Central memory CD8-positive, alpha-beta T cell (primary cell): ENCODE measurements around the gene NAT16.
"Not testable (repeated sequence)": the region's sequence is repeated elsewhere in the genome, so short reads cannot be mapped to it uniquely, and the experiment has no call there.

ENCODE experiments used
- ATAC-seq: fragments of 150-1000 bp; cut with Tn5 transposase; replicated peaks from 2 replicates; pipeline ENCODE4 v1.10.0; 2022; ENCODE audit warnings: mild to moderate bottlenecking, moderate FRiP score, moderate number of reproducible peaks; ENCODE audit not compliant: poor library complexity, severe bottlenecking; ENCODE audit errors: extremely low read depth
- DNase-seq, 2 donors: peaks; one replicate each; pipeline ENCODE4 v3.0.0; 2021; ENCODE audit warnings: low spot score in 2 of 2
- H3K27ac Mint-ChIP-seq: one replicate; pipeline ENCODE4 v1.8.0; 2022; ENCODE audit warnings: low read depth, mild to moderate bottlenecking, moderate library complexity, mixed read lengths
- H3K27me3 Mint-ChIP-seq: one replicate; pipeline ENCODE4 v1.8.0; 2022; ENCODE audit warnings: mixed read lengths
- H3K36me3 Mint-ChIP-seq: one replicate; pipeline ENCODE4 v1.8.0; 2022; ENCODE audit warnings: mild to moderate bottlenecking, moderate library complexity, mixed read lengths; ENCODE audit not compliant: insufficient read depth
- H3K4me1 Mint-ChIP-seq: one replicate; pipeline ENCODE4 v1.8.0; 2022; ENCODE audit warnings: mixed read lengths
- H3K4me3 Mint-ChIP-seq: one replicate; pipeline ENCODE4 v1.8.0; 2022; ENCODE audit warnings: mild to moderate bottlenecking, moderate library complexity, mixed read lengths
- H3K9me3 Mint-ChIP-seq: one replicate; pipeline ENCODE4 v1.8.0; 2022; ENCODE audit warnings: mixed read lengths

NAT16 gene

GRCh38 chr7:101132626-101133600 is 47.2 kb downstream of the NAT16 start:
- H3K27ac Mint-ChIP-seq, DNase-seq, ATAC-seq, H3K4me3 Mint-ChIP-seq, H3K4me1 Mint-ChIP-seq, H3K9me3 Mint-ChIP-seq, H3K36me3 Mint-ChIP-seq: not testable (repeated sequence)
- H3K27me3 Mint-ChIP-seq: peaks cover 75% of the 10 kb centered on the region

GRCh38 chr7:101129603-101130117 is 50.4 kb downstream of the NAT16 start:
- ATAC-seq (no peak), DNase-seq (no peak)
- Mint-ChIP-seq H3K4me1 (peaks cover 35% of the 10 kb centered on the region), H3K36me3 (peaks cover 2% of the 10 kb centered on the region), H3K27ac (peak overlapping the region; percentile 37), H3K9me3 (no peaks in the 10 kb centered on the region), H3K27me3 (peaks cover 90% of the 10 kb centered on the region), H3K4me3 (no peak overlapping the region)

GRCh38 chr7:101128040-101128834 is 51.9 kb downstream of the NAT16 start:
- no peaks in the 10 kb centered on the region for H3K9me3 Mint-ChIP-seq
- no peak overlapping the region for H3K27ac Mint-ChIP-seq
- peaks cover 40% of the 10 kb centered on the region for H3K4me1 Mint-ChIP-seq
- H3K36me3 Mint-ChIP-seq: no peaks in the 10 kb centered on the region
- peaks cover 89% of the 10 kb centered on the region for H3K27me3 Mint-ChIP-seq
- no peak overlapping the region for H3K4me3 Mint-ChIP-seq
- DNase-seq: no peak
- ATAC-seq: no peak

GRCh38 chr7:101127460-101128039 is 52.5 kb downstream of the NAT16 start:
- ATAC-seq (no peak), DNase-seq (no peak)
- no peak overlapping the region for H3K27ac Mint-ChIP-seq
- peak overlapping the region; percentile 65 for H3K4me3 Mint-ChIP-seq
- H3K9me3 Mint-ChIP-seq: no peaks in the 10 kb centered on the region
- peaks cover 40% of the 10 kb centered on the region for H3K4me1 Mint-ChIP-seq
- H3K36me3 Mint-ChIP-seq: no peaks in the 10 kb centered on the region
- H3K27me3 Mint-ChIP-seq: peaks cover 91% of the 10 kb centered on the region

GRCh38 chr7:101126651-101127459 is 53.2 kb downstream of the NAT16 start, which contains the start of gene SERPINE1:
SERPINE1 (plus strand) TSS chr7:101127104; CDS start chr7:101128394, 1,290 bp downstream.
- Mint-ChIP-seq H3K9me3 (no peaks in the 10 kb centered on the region), H3K36me3 (no peaks in the 10 kb centered on the region), H3K27me3 (peaks cover 92% of the 10 kb centered on the region), H3K27ac (peak within 1 kb of the TSS; percentile 16), H3K4me3 (peak within 1 kb of the TSS; percentile 65), H3K4me1 (peaks cover 46% of the 10 kb centered on the region)
- ATAC-seq: peak; percentile 62
- DNase-seq: peak in 1 of 2 donors; percentile 26

GRCh38 chr7:101125989-101126650 is 54.0 kb downstream of the NAT16 start:
- ATAC-seq: peak; percentile 65
- no peaks in the 10 kb centered on the region for H3K36me3 Mint-ChIP-seq
- H3K4me3 Mint-ChIP-seq: peak overlapping the region; percentile 65
- no peaks in the 10 kb centered on the region for H3K9me3 Mint-ChIP-seq
- no peak for DNase-seq
- H3K4me1 Mint-ChIP-seq: peaks cover 47% of the 10 kb centered on the region
- H3K27ac Mint-ChIP-seq: peak overlapping the region; percentile 16
- H3K27me3 Mint-ChIP-seq: peaks cover 93% of the 10 kb centered on the region

GRCh38 chr7:101124376-101125056 is 55.6 kb downstream of the NAT16 start:
- Mint-ChIP-seq H3K9me3 (no peaks in the 10 kb centered on the region), H3K27me3 (peaks cover 94% of the 10 kb centered on the region), H3K36me3 (no peaks in the 10 kb centered on the region), H3K4me3 (no peak overlapping the region), H3K27ac (peak overlapping the region; percentile 19), H3K4me1 (peaks cover 47% of the 10 kb centered on the region)
- no peak for DNase-seq
- ATAC-seq: no peak

- H3K9me3 Mint-ChIP-seq: no peaks in the 10 kb centered on the region
- peaks cover 96% of the 10 kb centered on the region for H3K27me3 Mint-ChIP-seq
- ATAC-seq (no peak), DNase-seq (no peak)
- no peaks in the 10 kb centered on the region for H3K36me3 Mint-ChIP-seq
- H3K27ac Mint-ChIP-seq: no peak overlapping the region
- H3K4me3 Mint-ChIP-seq: no peak overlapping the region
- H3K4me1 Mint-ChIP-seq: peaks cover 47% of the 10 kb centered on the region
These were observed 56.4 kb downstream of the NAT16 start for GRCh38 chr7:101123703-101124068.

- Mint-ChIP-seq H3K27me3 (peaks cover 96% of the 10 kb centered on the region), H3K4me1 (peaks cover 43% of the 10 kb centered on the region), H3K27ac (no peak overlapping the region), H3K9me3 (no peaks in the 10 kb centered on the region), H3K36me3 (no peaks in the 10 kb centered on the region), H3K4me3 (no peak overlapping the region)
- DNase-seq (no peak), ATAC-seq (no peak)
These were observed 57.0 kb downstream of the NAT16 start for GRCh38 chr7:101122933-101123702.

GRCh38 chr7:101121991-101122932 is 57.8 kb downstream of the NAT16 start:
- Mint-ChIP-seq H3K27ac (peak overlapping the region; percentile 23), H3K36me3 (no peaks in the 10 kb centered on the region), H3K27me3 (peaks cover 91% of the 10 kb centered on the region), H3K4me3 (peak overlapping the region; percentile 10), H3K9me3 (no peaks in the 10 kb centered on the region), H3K4me1 (peaks cover 38% of the 10 kb centered on the region)
- no peak for DNase-seq
- no peak for ATAC-seq
